NT2/D1 (cell line): Measurements from ENCODE around the gene IL31RA.

Experiments
- DNase-seq: peaks from one replicate; pipeline ENCODE4 v3.0.0-alpha.2; 2011; ENCODE audit warnings: low read depth, low spot score
- H3K27me3 ChIP-seq: 2 replicates; pipeline ENCODE4 v1.6.0; 2011; ENCODE audit warnings: mild to moderate bottlenecking; ENCODE audit not compliant: insufficient read length, insufficient read depth
- H3K36me3 ChIP-seq: 2 replicates; pipeline ENCODE4 v1.6.1; 2011; ENCODE audit warnings: mild to moderate bottlenecking, low read length, mixed read lengths; ENCODE audit not compliant: insufficient read depth, insufficient read length
- H3K4me1 ChIP-seq: 2 replicates; pipeline ENCODE4 v1.5.1; 2011; ENCODE audit not compliant: insufficient read depth, insufficient read length
- H3K4me3 ChIP-seq: 2 replicates; pipeline ENCODE4 v1.5.1; 2011; ENCODE audit warnings: low read depth; ENCODE audit not compliant: insufficient read length
- H3K9ac ChIP-seq: 2 replicates; pipeline ENCODE4 v1.6.0; 2011; ENCODE audit warnings: low read depth; ENCODE audit not compliant: insufficient read length
- H3K9me3 ChIP-seq: 2 replicates; pipeline ENCODE4 v1.5.1; 2011; ENCODE audit warnings: mild to moderate bottlenecking, low read length; ENCODE audit not compliant: insufficient read depth
- SUZ12 ChIP-seq: IDR thresholded peaks from 2 replicates; pipeline ENCODE4 v1.6.1; 2011; ENCODE audit not compliant: insufficient read length, insufficient read depth; ENCODE audit errors: extremely low read depth
- YY1 ChIP-seq: IDR thresholded peaks from 2 replicates; pipeline ENCODE4 v1.6.1; 2011; ENCODE audit not compliant: insufficient read length, insufficient read depth
- ZNF274 ChIP-seq: IDR thresholded peaks from 2 replicates; pipeline ENCODE4 v1.6.1; 2011; ENCODE audit warnings: mild to moderate bottlenecking, low read depth, low read length

IL31RA gene

GRCh38 chr5:55900068-55900467 is 48.9 kb downstream of the IL31RA start:
- no peak for DNase-seq
- H3K9ac ChIP-seq: no peak overlapping the region
- H3K4me1 ChIP-seq: no peaks in the 10 kb centered on the region
- H3K27me3 ChIP-seq: no peaks in the 10 kb centered on the region
- H3K9me3 ChIP-seq: no peaks in the 10 kb centered on the region
- no peaks in the 10 kb centered on the region for H3K36me3 ChIP-seq
- no peak for TF ChIP-seq YY1
- TF ChIP-seq SUZ12: no peak
- TF ChIP-seq ZNF274: no peak
- no peak overlapping the region for H3K4me3 ChIP-seq

DNA sequence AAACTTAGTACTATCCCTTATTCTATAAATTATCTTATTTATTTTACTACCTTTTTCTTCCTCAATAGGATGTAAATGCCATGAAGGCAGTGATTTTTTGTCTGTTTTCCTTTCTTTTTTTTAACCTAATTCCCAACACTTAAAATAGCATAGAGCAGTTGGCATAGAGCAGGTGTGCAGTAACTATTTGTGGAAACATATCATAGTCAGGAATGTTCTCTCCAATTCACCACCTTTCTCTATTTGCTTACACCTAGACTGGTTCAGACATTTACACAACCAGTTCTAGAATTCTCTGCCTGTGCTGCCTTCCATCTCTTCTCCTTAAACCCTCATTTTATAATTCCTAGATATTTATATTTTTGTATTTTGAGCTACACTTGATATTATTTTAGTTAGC is 49.6 kb downstream of the IL31RA start:
- no peaks in the 10 kb centered on the region for H3K27me3 ChIP-seq
- no peaks in the 10 kb centered on the region for H3K4me1 ChIP-seq
- no peak for DNase-seq

DNA sequence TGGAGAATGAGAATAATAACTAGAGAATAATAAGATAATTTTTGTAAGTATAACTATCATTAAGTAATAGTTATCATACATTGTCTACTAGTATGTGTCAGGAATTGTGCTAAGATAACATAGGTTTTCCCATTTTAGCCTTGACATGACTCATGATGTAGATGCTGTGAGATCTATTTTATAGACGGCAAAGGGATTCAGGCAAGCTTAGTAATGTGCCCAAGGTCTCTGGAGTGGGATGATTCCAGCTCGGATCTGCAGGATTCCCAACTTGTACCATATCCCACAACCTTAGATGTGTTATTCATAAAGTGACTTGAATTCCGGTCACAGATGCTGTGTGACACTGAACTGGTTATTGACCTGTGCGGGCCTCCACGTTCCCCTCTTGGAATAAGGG is 51.5 kb downstream of the IL31RA start:
- H3K27me3 ChIP-seq: no peaks in the 10 kb centered on the region
- no peaks in the 10 kb centered on the region for H3K9me3 ChIP-seq
- DNase-seq: no peak
- no peak overlapping the region for H3K9ac ChIP-seq
- no peaks in the 10 kb centered on the region for H3K36me3 ChIP-seq
- H3K4me1 ChIP-seq: no peaks in the 10 kb centered on the region
- H3K4me3 ChIP-seq: no peak overlapping the region
- TF ChIP-seq ZNF274: no peak
- no peak for TF ChIP-seq YY1
- no peak for TF ChIP-seq SUZ12

More for the DNA sequence above, 49.6 kb downstream of the IL31RA start:
- no peak overlapping the region for H3K4me3 ChIP-seq
- no peaks in the 10 kb centered on the region for H3K36me3 ChIP-seq
- H3K9ac ChIP-seq: no peak overlapping the region
- no peak for TF ChIP-seq YY1
- no peak for TF ChIP-seq SUZ12
- no peak for TF ChIP-seq ZNF274
- H3K9me3 ChIP-seq: no peaks in the 10 kb centered on the region

- no peaks in the 10 kb centered on the region for H3K36me3 ChIP-seq
- TF ChIP-seq ZNF274: no peak
- TF ChIP-seq YY1: no peak
- TF ChIP-seq SUZ12: no peak
- no peaks in the 10 kb centered on the region for H3K27me3 ChIP-seq
- no peaks in the 10 kb centered on the region for H3K4me1 ChIP-seq
- H3K4me3 ChIP-seq: no peak overlapping the region
- DNase-seq: no peak
- H3K9ac ChIP-seq: no peak overlapping the region
- no peaks in the 10 kb centered on the region for H3K9me3 ChIP-seq
These were observed 52.1 kb downstream of the IL31RA start for GRCh38 chr5:55903121-55903701.

- Histone ChIP-seq H3K4me3 (no peak overlapping the region), H3K36me3 (no peaks in the 10 kb centered on the region), H3K4me1 (no peaks in the 10 kb centered on the region), H3K9me3 (no peaks in the 10 kb centered on the region), H3K27me3 (no peaks in the 10 kb centered on the region), H3K9ac (no peak overlapping the region)
- TF ChIP-seq ZNF274 (no peak), YY1 (no peak), SUZ12 (no peak)
- no peak for DNase-seq
These were observed 53.0 kb downstream of the IL31RA start for GRCh38 chr5:55904152-55904551.

GRCh38 chr5:55905251-55905650 is 54.1 kb downstream of the IL31RA start:
- no peaks in the 10 kb centered on the region for H3K9me3 ChIP-seq
- TF ChIP-seq SUZ12 (no peak), YY1 (no peak), ZNF274 (no peak)

DNA sequence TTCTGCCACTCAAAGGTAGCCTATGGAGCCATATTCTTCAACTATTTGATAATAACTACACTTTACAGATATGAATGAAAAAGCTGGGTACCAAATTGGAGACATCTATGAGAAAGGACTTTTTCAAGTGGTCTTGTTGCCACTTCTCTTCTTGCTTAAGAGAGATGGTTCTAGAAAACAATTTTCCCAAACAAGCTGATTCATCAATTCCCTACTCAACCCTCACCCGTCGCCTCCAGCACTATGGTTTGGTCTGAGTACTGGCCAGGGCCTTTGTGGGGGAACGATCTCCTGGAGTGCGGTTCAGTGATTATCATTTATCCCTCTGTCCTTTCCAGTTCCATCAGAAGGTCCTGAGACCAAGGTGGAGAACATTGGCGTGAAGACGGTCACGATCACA is 56.8 kb downstream of the IL31RA start:
- TF ChIP-seq ZNF274: no peak
- DNase-seq: no peak
- Histone ChIP-seq H3K4me1 (no peaks in the 10 kb centered on the region), H3K27me3 (no peaks in the 10 kb centered on the region), H3K4me3 (no peak overlapping the region), H3K36me3 (no peaks in the 10 kb centered on the region), H3K9ac (no peak overlapping the region), H3K9me3 (no peaks in the 10 kb centered on the region)

More at GRCh38 chr5:55905251-55905650, 54.1 kb downstream of the IL31RA start:
- Histone ChIP-seq H3K36me3 (no peaks in the 10 kb centered on the region), H3K4me3 (no peak overlapping the region), H3K27me3 (no peaks in the 10 kb centered on the region), H3K4me1 (no peaks in the 10 kb centered on the region), H3K9ac (no peak overlapping the region)
- DNase-seq: no peak
